K562 (cell line): ENCODE data around the gene JUND. TPM values are rescaled to one million over a fixed set of nuclear protein-coding genes. Genes with fewer than 3 reads are reported as not detected.
A peak's percentile ranks its signal among the peaks of the same experiment; 100 is the strongest.

Source experiments
- KAT7 ChIP-seq: sonication (generic); formaldehyde crosslinking; IDR thresholded peaks from 2 replicates; pipeline ENCODE4 v1.8.0; 2022; ENCODE audit warnings: missing genetic modification reagents, mild to moderate bottlenecking, borderline replicate concordance
- STAT5A ChIP-seq: IDR thresholded peaks from 2 replicates; pipeline ENCODE4 v1.6.1; 2012; ENCODE audit warnings: low read length, inconsistent platforms, borderline replicate concordance
- polyA plus RNA-seq, 8 experiments: library from polyadenylated mRNA; depleted of rRNA in 4 of 8; stranded (reverse) in 5 of 8; unstranded in 3 of 8; fragments of >200 nt; fragmentation: Nextera tagmentation in 2 of 8; fragmentation: Illumina TruSeq in 1 of 8; extraction: Ambion mirVana in 2 of 8; extraction: Trizol in 1 of 8; gene quantifications; 2 replicates each; pipeline versions ENCODE4 v1.2.1 to v1.2.3, GENCODE V29; 2011 to 2014; ENCODE audit warnings: inconsistent platforms in 1 of 8, missing spikeins in 1 of 8
- total RNA-seq, 7 experiments: library from RNA; depleted of rRNA in 6 of 7; stranded (reverse); fragments of >200 nt in 6 of 7; fragmentation: Illumina TruSeq in 2 of 7; extraction: Trizol in 2 of 7; gene quantifications; 2 replicates each; pipeline versions ENCODE4 v1.2.1 to v1.2.3, GENCODE V29; 2011 to 2021; ENCODE audit warnings: low replicate concordance in 1 of 7
- TF ChIP-seq, protein P1 (sequence below): fragments of 250-450 bp; sonication (Bioruptor Pico); IDR thresholded peaks from 2 replicates; pipeline ENCODE4 v1.4.0; 2020
- TF ChIP-seq, protein P2 (sequence below): fragments of 250-450 bp; sonication (Bioruptor Pico); IDR thresholded peaks from 2 replicates; pipeline ENCODE4 v1.5.0; 2021
- TF ChIP-seq, protein P3 (sequence below): fragments of 250-450 bp; sonication (Bioruptor Pico); IDR thresholded peaks from 2 replicates; pipeline ENCODE4 v1.4.0; 2020; ENCODE audit warnings: mild to moderate bottlenecking
- TF ChIP-seq, protein P4 (sequence below): conservative IDR thresholded peaks from 2 replicates; pipeline ENCODE4 v1.6.1; 2011; ENCODE audit warnings: low read depth, mild to moderate bottlenecking, low read length; ENCODE audit not compliant: control insufficient read depth
- TF ChIP-seq, protein P5 (sequence below): fragments of 450-650 bp; formaldehyde crosslinking; IDR thresholded peaks from 2 replicates; pipeline ENCODE4 v1.4.0; 2020; ENCODE audit warnings: mild to moderate bottlenecking, moderate library complexity

JUND gene
- total and polyA plus RNA-seq, 9 of the 15 experiments (the other 6 are each of a cell fraction or from before 2014, with no cell fraction given): 6.4 to 286 (median 42.3) TPM

DNA sequence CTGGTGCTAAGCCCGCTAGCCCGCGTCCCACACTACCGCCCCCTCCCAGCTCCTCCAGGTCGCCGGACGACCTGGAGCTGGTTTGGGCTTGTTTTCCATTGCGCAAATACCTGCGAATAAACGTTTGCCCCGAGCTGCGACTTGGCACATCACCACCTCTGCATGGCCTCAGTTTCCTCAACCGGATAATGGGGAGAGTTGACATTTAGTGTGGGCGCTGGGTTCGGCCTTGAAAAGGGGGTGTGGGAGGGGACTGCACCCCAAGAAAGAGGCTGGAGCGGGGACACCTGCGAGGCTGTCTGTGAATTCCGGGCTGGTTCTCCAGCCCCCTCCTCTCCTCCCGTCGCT lies 11.0 kb upstream of the JUND start (continued):
- TF ChIP-seq, protein P1, sequence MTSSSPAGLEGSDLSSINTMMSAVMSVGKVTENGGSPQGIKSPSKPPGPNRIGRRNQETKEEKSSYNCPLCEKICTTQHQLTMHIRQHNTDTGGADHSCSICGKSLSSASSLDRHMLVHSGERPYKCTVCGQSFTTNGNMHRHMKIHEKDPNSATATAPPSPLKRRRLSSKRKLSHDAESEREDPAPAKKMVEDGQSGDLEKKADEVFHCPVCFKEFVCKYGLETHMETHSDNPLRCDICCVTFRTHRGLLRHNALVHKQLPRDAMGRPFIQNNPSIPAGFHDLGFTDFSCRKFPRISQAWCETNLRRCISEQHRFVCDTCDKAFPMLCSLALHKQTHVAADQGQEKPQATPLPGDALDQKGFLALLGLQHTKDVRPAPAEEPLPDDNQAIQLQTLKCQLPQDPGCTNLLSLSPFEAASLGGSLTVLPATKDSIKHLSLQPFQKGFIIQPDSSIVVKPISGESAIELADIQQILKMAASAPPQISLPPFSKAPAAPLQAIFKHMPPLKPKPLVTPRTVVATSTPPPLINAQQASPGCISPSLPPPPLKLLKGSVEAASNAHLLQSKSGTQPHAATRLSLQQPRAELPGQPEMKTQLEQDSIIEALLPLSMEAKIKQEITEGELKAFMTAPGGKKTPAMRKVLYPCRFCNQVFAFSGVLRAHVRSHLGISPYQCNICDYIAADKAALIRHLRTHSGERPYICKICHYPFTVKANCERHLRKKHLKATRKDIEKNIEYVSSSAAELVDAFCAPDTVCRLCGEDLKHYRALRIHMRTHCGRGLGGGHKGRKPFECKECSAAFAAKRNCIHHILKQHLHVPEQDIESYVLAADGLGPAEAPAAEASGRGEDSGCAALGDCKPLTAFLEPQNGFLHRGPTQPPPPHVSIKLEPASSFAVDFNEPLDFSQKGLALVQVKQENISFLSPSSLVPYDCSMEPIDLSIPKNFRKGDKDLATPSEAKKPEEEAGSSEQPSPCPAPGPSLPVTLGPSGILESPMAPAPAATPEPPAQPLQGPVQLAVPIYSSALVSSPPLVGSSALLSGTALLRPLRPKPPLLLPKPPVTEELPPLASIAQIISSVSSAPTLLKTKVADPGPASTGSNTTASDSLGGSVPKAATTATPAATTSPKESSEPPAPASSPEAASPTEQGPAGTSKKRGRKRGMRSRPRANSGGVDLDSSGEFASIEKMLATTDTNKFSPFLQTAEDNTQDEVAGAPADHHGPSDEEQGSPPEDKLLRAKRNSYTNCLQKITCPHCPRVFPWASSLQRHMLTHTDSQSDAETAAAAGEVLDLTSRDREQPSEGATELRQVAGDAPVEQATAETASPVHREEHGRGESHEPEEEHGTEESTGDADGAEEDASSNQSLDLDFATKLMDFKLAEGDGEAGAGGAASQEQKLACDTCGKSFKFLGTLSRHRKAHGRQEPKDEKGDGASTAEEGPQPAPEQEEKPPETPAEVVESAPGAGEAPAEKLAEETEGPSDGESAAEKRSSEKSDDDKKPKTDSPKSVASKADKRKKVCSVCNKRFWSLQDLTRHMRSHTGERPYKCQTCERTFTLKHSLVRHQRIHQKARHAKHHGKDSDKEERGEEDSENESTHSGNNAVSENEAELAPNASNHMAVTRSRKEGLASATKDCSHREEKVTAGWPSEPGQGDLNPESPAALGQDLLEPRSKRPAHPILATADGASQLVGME (CRISPR knock-in tag): no peak
- TF ChIP-seq, protein P2, sequence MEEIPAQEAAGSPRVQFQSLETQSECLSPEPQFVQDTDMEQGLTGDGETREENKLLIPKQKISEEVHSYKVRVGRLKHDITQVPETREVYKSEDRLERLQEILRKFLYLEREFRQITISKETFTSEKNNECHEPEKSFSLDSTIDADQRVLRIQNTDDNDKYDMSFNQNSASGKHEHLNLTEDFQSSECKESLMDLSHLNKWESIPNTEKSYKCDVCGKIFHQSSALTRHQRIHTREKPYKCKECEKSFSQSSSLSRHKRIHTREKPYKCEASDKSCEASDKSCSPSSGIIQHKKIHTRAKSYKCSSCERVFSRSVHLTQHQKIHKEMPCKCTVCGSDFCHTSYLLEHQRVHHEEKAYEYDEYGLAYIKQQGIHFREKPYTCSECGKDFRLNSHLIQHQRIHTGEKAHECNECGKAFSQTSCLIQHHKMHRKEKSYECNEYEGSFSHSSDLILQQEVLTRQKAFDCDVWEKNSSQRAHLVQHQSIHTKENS (CRISPR knock-in tag): no peak
- TF ChIP-seq STAT5A (no peak), KAT7 (CRISPR knock-in tag) (peak; percentile 15; the same call in 1 of the 2 replicates)
- TF ChIP-seq, protein P3, sequence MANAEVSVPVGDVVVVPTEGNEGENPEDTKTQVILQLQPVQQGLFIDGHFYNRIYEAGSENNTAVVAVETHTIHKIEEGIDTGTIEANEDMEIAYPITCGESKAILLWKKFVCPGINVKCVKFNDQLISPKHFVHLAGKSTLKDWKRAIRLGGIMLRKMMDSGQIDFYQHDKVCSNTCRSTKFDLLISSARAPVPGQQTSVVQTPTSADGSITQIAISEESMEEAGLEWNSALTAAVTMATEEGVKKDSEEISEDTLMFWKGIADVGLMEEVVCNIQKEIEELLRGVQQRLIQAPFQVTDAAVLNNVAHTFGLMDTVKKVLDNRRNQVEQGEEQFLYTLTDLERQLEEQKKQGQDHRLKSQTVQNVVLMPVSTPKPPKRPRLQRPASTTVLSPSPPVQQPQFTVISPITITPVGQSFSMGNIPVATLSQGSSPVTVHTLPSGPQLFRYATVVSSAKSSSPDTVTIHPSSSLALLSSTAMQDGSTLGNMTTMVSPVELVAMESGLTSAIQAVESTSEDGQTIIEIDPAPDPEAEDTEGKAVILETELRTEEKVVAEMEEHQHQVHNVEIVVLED (CRISPR knock-in tag): no peak
- TF ChIP-seq, protein P4, sequence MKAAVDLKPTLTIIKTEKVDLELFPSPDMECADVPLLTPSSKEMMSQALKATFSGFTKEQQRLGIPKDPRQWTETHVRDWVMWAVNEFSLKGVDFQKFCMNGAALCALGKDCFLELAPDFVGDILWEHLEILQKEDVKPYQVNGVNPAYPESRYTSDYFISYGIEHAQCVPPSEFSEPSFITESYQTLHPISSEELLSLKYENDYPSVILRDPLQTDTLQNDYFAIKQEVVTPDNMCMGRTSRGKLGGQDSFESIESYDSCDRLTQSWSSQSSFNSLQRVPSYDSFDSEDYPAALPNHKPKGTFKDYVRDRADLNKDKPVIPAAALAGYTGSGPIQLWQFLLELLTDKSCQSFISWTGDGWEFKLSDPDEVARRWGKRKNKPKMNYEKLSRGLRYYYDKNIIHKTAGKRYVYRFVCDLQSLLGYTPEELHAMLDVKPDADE: no peak
- TF ChIP-seq, protein P5, sequence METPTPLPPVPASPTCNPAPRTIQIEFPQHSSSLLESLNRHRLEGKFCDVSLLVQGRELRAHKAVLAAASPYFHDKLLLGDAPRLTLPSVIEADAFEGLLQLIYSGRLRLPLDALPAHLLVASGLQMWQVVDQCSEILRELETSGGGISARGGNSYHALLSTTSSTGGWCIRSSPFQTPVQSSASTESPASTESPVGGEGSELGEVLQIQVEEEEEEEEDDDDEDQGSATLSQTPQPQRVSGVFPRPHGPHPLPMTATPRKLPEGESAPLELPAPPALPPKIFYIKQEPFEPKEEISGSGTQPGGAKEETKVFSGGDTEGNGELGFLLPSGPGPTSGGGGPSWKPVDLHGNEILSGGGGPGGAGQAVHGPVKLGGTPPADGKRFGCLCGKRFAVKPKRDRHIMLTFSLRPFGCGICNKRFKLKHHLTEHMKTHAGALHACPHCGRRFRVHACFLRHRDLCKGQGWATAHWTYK: no peak; the same call in 1 of the 2 replicates
